GM18526 (cell line): ENCODE data around the gene PCARE.

Source experiments
- POLR2A ChIP-seq: IDR thresholded peaks from 3 replicates; pipeline ENCODE4 v1.6.1; 2011; ENCODE audit not compliant: insufficient read length; ENCODE audit errors: extremely low read depth

PCARE gene

GRCh38 chr2:29014811-29015421 is 59.4 kb downstream of the PCARE start:
- no peak for TF ChIP-seq POLR2A

GRCh38 chr2:29014331-29014730 is 60.0 kb downstream of the PCARE start:
- TF ChIP-seq POLR2A: no peak

GRCh38 chr2:29013057-29013780 is 61.1 kb downstream of the PCARE start:
- TF ChIP-seq POLR2A: no peak

GRCh38 chr2:29012211-29012681 is 62.1 kb downstream of the PCARE start:
- TF ChIP-seq POLR2A: no peak
